Heart left ventricle (tissue), 13 donors: ENCODE results near the gene ACTR5.

Experiments used
- POLR2A ChIP-seq, 2 donors: fragments of 450-650 bp; IDR thresholded peaks; one replicate each; pipeline ENCODE4 v1.6.1; 2017; ENCODE audit warnings: antibody characterized with exemption in 2 of 2, mild to moderate bottlenecking in 2 of 2, moderate library complexity in 2 of 2
- TF ChIP-seq, protein P1 (sequence below), 12 donors: fragments of 200-600 bp; sonication (generic) in 4 of 12; IDR thresholded peaks; one replicate each; pipeline versions ENCODE4 v1.5.0 to v1.8.0; 2018 to 2022; ENCODE audit warnings: antibody characterized with exemption in 12 of 12, mild to moderate bottlenecking in 5 of 12
- donor health status: ischemic (EF 13 %, LVEDD 7.1; RV severe dilation, severe dysfunction).
- donor health status: DM: no; HTN: yes; CAD: no.
- donor health status: DM: no; HTN: no; CAD: no.
- donor health status: ischemic (EF 25% LVEDD 6.9; RV normal size, moderate dysfunction).
- donor health status: ischemic (EF 25% LVEDD 5.7; RV mildly dilated, moderate dysfunction).
- donor health status: ischemic (EF 35%, LVEDD 5.7; RV mildly dilated, moderate dysfunction).
- donor health status: nonischemic (EF 11% LVEDD 7.7; RV severe dilation, severe dysfunction).
- donor health status: DM: yes; HTN: yes; CAD: no.
- donor health status: PGD.
- donor health status: ischemic (EF 29% LVEDD 5.4; RV normal size, mild dysfunction).
- donor health status: nonischemic (EF 23%, LVEDD 6.1; RV moderate dilation, normal function).

DNA sequence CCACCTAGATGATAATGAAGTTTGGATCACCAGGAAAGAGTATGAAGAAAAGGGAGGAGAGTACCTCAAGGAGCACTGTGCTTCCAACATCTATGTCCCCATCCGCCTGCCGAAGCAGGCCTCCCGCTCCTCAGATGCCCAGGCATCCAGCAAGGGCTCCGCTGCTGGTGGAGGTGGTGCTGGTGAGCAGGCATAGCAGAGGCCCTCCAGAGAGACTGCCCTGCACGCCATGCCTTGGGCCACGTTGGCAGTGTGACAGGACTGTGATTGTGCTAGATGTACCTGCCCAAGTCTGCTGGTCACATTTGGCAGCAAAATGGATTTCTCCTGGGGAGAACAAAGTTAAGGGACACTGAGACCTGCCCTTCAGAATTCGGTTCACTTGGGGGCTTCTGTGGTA lies 23.4 kb downstream of the ACTR5 start:
- no peak for TF ChIP-seq POLR2A (IDR thresholded peaks at IDR 0.05)
- TF ChIP-seq, protein P1, sequence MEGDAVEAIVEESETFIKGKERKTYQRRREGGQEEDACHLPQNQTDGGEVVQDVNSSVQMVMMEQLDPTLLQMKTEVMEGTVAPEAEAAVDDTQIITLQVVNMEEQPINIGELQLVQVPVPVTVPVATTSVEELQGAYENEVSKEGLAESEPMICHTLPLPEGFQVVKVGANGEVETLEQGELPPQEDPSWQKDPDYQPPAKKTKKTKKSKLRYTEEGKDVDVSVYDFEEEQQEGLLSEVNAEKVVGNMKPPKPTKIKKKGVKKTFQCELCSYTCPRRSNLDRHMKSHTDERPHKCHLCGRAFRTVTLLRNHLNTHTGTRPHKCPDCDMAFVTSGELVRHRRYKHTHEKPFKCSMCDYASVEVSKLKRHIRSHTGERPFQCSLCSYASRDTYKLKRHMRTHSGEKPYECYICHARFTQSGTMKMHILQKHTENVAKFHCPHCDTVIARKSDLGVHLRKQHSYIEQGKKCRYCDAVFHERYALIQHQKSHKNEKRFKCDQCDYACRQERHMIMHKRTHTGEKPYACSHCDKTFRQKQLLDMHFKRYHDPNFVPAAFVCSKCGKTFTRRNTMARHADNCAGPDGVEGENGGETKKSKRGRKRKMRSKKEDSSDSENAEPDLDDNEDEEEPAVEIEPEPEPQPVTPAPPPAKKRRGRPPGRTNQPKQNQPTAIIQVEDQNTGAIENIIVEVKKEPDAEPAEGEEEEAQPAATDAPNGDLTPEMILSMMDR (IDR thresholded peaks at IDR 0.05), result no peak
